ENCODE results near the gene ING1. TPM values are rescaled to one million over a fixed set of nuclear protein-coding genes. Genes with fewer than 3 reads are reported as not detected.
A peak's percentile ranks its signal among the peaks of the same experiment; 100 is the strongest.

Gene ING1, protein sequence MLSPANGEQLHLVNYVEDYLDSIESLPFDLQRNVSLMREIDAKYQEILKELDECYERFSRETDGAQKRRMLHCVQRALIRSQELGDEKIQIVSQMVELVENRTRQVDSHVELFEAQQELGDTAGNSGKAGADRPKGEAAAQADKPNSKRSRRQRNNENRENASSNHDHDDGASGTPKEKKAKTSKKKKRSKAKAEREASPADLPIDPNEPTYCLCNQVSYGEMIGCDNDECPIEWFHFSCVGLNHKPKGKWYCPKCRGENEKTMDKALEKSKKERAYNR
- total RNA-seq (24.2 and 28.6 TPM in 2 replicates), polyA plus RNA-seq (16.5 and 22.2 TPM in 2 replicates)

DNA sequence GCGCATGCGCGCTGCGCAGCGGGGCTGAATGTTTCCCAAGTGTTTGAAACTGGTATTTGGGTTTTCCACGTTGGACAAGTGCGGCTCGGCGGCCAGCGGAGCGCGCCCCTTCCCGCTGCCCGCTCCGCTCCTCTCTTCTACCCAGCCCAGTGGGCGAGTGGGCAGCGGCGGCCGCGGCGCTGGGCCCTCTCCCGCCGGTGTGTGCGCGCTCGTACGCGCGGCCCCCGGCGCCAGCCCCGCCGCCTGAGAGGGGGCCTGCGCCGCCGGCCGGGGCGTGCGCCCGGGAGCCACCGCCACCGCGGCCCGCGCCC is at the start of gene ING1:
Gene ING1 (plus strand): TSS at position 59 of the 311 bp plus-strand sequence. CDS start 450 bp downstream, outside the sequence.
- no peaks in the 10 kb centered on the region for H3K36me3 ChIP-seq
- peaks cover 13% of the 10 kb centered on the region for H3K4me1 ChIP-seq (ENCODE audit: low read depth)
- H3K4me3 ChIP-seq: peak within 1 kb of the TSS; percentile 85
- H3K27me3 ChIP-seq: no peaks in the 10 kb centered on the region
- H3K9me3 ChIP-seq (ENCODE audit: low read depth): no peaks in the 10 kb centered on the region
- TF ChIP-seq, protein P1, sequence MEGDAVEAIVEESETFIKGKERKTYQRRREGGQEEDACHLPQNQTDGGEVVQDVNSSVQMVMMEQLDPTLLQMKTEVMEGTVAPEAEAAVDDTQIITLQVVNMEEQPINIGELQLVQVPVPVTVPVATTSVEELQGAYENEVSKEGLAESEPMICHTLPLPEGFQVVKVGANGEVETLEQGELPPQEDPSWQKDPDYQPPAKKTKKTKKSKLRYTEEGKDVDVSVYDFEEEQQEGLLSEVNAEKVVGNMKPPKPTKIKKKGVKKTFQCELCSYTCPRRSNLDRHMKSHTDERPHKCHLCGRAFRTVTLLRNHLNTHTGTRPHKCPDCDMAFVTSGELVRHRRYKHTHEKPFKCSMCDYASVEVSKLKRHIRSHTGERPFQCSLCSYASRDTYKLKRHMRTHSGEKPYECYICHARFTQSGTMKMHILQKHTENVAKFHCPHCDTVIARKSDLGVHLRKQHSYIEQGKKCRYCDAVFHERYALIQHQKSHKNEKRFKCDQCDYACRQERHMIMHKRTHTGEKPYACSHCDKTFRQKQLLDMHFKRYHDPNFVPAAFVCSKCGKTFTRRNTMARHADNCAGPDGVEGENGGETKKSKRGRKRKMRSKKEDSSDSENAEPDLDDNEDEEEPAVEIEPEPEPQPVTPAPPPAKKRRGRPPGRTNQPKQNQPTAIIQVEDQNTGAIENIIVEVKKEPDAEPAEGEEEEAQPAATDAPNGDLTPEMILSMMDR (IDR thresholded peaks at IDR 0.05; ENCODE audit: low read depth, low read length): no peak
- no peak for DNase-seq (ENCODE audit: low read depth in 1 of 2, low spot score in 1 of 2)
- peak within 1 kb of the TSS; percentile 98 for H3K27ac ChIP-seq

DNA sequence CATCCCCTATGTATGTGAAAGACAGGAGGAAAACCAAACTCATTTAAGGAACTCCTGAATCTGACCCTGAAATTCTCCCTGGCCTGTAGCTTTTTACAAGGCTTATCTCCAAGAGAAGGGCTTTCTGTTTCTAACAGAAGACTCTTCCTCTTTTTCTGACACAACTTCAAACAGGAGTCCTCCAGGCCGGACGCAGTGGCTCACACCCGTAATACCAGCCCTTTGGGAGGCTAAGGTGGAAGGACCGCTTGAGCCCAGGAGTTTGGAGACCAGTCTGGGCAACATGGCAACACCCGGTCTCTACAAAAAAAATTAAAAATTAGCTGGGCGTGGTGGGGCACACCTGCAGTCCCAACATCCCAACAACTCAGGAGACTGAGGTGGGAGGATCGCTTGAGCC is 49.5 kb upstream of the ING1 start:
- Histone ChIP-seq H3K4me1 (ENCODE audit: low read depth) (no peaks in the 10 kb centered on the region), H3K27me3 (no peaks in the 10 kb centered on the region), H3K9me3 (ENCODE audit: low read depth) (no peaks in the 10 kb centered on the region), H3K36me3 (peaks cover 47% of the 10 kb centered on the region), H3K27ac (no peak overlapping the region), H3K4me3 (no peak overlapping the region)
- DNase-seq (ENCODE audit: low read depth in 1 of 2, low spot score in 1 of 2): no peak
- TF ChIP-seq, protein P1 (IDR thresholded peaks at IDR 0.05; ENCODE audit: low read depth, low read length): no peak

DNA sequence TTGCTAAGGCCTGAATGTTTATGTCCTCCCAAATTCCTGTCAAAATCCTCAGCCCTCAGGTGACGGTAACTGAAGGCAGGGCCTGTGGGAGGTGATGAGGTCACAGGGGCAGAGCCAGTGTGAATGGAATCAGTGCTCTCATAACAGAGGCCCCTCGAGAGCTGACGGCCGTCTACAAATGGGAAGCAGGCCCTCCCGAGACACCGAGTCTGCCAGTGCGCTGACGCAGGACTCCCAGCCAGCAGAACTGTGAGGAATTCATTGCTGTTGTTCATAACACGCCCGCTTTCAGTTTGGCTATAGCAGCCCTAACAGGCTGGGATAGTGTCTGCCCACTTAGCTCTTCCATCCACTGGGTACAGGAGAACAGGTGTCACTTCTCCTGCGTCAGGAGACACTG is 48.8 kb upstream of the ING1 start:
- peaks cover 44% of the 10 kb centered on the region for H3K36me3 ChIP-seq
- H3K9me3 ChIP-seq (ENCODE audit: low read depth): no peaks in the 10 kb centered on the region
- no peaks in the 10 kb centered on the region for H3K27me3 ChIP-seq
- no peaks in the 10 kb centered on the region for H3K4me1 ChIP-seq (ENCODE audit: low read depth)
- no peak overlapping the region for H3K27ac ChIP-seq
- TF ChIP-seq, protein P1 (IDR thresholded peaks at IDR 0.05; ENCODE audit: low read depth, low read length): no peak
- DNase-seq (ENCODE audit: low read depth in 1 of 2, low spot score in 1 of 2): no peak
- H3K4me3 ChIP-seq: no peak overlapping the region

DNA sequence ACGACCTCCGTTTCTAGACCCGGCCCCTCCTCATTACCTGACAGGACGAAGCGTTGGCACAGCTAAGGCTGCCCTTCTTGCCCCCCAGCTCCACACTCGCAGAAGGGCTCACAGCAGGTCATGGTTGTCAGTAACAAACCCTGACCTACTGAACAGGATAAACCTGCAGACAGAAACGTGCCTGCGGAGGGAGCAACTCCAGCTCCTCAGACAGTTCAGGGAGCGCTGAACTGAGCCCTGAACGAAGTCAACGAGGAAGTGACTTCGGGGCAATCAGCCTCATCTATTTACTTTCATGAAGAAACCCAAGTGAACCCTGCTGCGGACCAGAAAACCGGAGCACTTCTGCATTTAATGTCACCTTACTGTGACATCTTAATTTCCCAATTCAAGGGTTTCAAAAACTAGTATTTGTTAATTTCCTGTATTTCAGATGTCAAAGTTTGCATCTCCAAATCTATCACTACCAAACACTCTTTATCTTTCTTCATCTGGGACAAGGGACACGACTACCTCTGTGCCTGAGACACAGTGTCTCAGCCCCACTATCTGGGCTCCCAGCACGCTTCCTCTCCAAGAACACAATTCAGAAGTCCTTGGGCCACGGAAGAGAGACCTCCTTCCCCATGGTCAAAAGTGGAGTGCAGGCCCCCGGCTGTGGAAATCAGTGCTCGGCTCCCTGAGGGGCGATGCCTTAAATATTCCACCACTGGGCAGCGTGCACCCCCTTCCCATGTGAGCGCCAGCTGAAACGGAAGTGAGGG is 47.8 kb upstream of the ING1 start:
- TF ChIP-seq, protein P1 (IDR thresholded peaks at IDR 0.05; ENCODE audit: low read depth, low read length): no peak
- H3K27me3 ChIP-seq: no peaks in the 10 kb centered on the region
- H3K4me1 ChIP-seq (ENCODE audit: low read depth): no peaks in the 10 kb centered on the region
- H3K36me3 ChIP-seq: peaks cover 41% of the 10 kb centered on the region
- H3K9me3 ChIP-seq (ENCODE audit: low read depth): no peaks in the 10 kb centered on the region
- no peak for DNase-seq (ENCODE audit: low read depth in 1 of 2, low spot score in 1 of 2)
- H3K4me3 ChIP-seq: no peak overlapping the region
- H3K27ac ChIP-seq: no peak overlapping the region

DNA sequence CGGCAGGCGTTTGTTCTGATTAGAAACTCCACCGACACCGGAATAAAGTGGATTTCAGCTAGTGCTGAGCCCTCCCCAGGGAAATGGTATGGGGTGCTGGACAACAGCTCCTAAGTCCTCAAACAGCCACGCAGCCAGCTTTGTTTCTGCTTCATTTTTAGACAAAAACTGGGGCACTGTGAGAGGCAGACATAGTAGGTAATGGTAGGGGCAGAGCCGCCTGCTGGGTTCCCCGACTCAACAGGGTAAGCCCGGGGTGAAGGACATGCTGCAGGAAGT is 47.3 kb upstream of the ING1 start:
- TF ChIP-seq, protein P1 (IDR thresholded peaks at IDR 0.05; ENCODE audit: low read depth, low read length): no peak
- Histone ChIP-seq H3K27me3 (no peaks in the 10 kb centered on the region), H3K27ac (no peak overlapping the region), H3K9me3 (ENCODE audit: low read depth) (no peaks in the 10 kb centered on the region), H3K4me3 (no peak overlapping the region), H3K4me1 (ENCODE audit: low read depth) (no peaks in the 10 kb centered on the region), H3K36me3 (peaks cover 38% of the 10 kb centered on the region)
- no peak for DNase-seq (ENCODE audit: low read depth in 1 of 2, low spot score in 1 of 2)

Data from cardiac muscle cell (in vitro differentiated cells and primary cell).